ENCODE data around the gene OBI1. TPM values are rescaled to one million over a fixed set of nuclear protein-coding genes. Genes with fewer than 3 reads are reported as not detected.

OBI1 gene
- total RNA-seq, 4 donors from 2014 or later: 8.4 to 16.1 (median 12.3) TPM

DNA sequence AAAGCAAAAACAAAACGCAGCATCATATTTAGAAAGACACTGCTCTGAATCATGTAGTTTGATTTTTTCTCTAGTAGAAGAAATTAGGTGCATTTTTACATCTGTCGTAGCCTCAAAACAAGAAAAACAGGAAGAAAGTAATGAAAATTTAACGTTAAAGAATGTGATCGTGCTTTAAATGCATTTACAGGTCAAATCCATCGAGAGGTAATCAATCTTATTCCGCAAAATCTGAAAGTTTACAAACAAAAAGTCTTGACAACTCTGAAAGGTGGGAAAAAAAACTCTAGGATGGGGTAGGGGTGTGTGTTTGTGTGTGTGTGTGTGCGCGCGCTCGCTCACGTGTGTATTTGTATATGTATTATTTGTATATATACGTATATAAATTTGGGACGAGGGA, 65.8 kb downstream of the OBI1 start:
- no peak for DNase-seq (ENCODE audit: low spot score in 2 of 2)
- 12 to 14% methylated on average over 13 of the region's 13 CpGs for WGBS, 2 donors
- H3K4me1 ChIP-seq: peaks cover 0 to 32% (median 3%) of the 10 kb centered on the region in 4 donors
- H3K27me3 ChIP-seq: peaks cover 3 to 100% of the 10 kb centered on the region in 2 donors
- H3K36me3 ChIP-seq: no peaks in the 10 kb centered on the region
- H3K9me3 ChIP-seq: no peaks in the 10 kb centered on the region
- TF ChIP-seq EP300 (IDR thresholded peaks at IDR 0.05) (no peak), POLR2A (IDR thresholded peaks at IDR 0.05) (no peak)
- TF ChIP-seq, protein P1, sequence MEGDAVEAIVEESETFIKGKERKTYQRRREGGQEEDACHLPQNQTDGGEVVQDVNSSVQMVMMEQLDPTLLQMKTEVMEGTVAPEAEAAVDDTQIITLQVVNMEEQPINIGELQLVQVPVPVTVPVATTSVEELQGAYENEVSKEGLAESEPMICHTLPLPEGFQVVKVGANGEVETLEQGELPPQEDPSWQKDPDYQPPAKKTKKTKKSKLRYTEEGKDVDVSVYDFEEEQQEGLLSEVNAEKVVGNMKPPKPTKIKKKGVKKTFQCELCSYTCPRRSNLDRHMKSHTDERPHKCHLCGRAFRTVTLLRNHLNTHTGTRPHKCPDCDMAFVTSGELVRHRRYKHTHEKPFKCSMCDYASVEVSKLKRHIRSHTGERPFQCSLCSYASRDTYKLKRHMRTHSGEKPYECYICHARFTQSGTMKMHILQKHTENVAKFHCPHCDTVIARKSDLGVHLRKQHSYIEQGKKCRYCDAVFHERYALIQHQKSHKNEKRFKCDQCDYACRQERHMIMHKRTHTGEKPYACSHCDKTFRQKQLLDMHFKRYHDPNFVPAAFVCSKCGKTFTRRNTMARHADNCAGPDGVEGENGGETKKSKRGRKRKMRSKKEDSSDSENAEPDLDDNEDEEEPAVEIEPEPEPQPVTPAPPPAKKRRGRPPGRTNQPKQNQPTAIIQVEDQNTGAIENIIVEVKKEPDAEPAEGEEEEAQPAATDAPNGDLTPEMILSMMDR (IDR thresholded peaks at IDR 0.05): no peak
- H3K4me3 ChIP-seq: no peak overlapping the region
- H3K27ac ChIP-seq: no peak overlapping the region

- TF ChIP-seq EP300 (IDR thresholded peaks at IDR 0.05): no peak
- TF ChIP-seq, protein P1 (IDR thresholded peaks at IDR 0.05): no peak
- no peak for TF ChIP-seq POLR2A (IDR thresholded peaks at IDR 0.05)
- Histone ChIP-seq H3K27ac (no peak overlapping the region), H3K4me3 (no peak overlapping the region), H3K27me3 (peaks cover 3 to 100% of the 10 kb centered on the region in 2 donors), H3K4me1 (peaks cover 0 to 31% (median 3%) of the 10 kb centered on the region in 4 donors), H3K36me3 (no peaks in the 10 kb centered on the region), H3K9me3 (no peaks in the 10 kb centered on the region)
- no peak for DNase-seq (ENCODE audit: low spot score in 2 of 2)
- 11 to 13% methylated on average over 6 of the region's 6 CpGs for WGBS, 2 donors
These were observed 66.4 kb downstream of the OBI1 start for GRCh38 chr13:78592584-78592983.

DNA sequence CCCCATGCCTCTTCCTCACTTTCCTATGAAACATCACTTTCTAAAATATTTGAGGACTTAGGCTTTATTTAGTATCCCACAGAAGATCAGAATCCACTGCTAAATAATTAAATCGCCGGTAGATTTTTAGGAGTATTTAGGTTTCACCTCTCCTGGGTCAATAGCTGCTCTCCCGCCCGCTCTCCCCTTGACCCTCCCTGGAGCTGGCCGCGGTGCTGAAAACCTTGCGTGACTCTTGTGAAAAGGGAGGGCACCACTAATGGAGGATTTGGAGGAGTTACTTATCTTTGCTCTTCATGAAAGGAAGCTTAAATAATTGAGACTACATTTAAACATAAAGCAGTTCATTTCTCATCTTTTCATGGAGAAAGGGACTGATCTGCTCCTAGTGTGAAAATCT, 69.7 kb downstream of the OBI1 start:
- Histone ChIP-seq H3K4me1 (peaks cover 0 to 14% (median 0%) of the 10 kb centered on the region in 4 donors), H3K27me3 (peaks cover 0 to 90% of the 10 kb centered on the region in 2 donors)

DNA sequence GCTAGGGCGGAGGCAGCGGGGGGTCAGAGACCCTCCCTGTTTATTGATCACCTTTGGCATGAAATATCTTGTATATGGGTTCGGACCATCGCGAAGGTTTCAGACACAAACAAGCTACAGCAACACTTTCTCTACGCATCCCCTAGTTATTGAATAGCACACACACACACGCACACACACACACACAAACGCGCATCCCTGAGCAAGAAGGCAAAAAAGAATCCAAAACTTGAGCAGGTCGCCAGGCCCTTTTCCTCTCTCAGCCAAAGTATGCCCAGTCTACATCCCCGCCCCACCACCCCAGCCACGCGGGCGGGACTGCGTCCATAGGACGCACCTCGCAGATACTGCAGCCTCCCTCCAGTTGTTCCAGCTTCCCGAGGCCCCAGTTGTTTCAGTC, 71.6 kb downstream of the OBI1 start:
- no peaks in the 10 kb centered on the region for H3K9me3 ChIP-seq
- no peaks in the 10 kb centered on the region for H3K36me3 ChIP-seq
- H3K27me3 ChIP-seq: peaks cover 0 to 77% of the 10 kb centered on the region in 2 donors
- 10 to 22% methylated on average over 17 to 18 of the region's 18 CpGs for WGBS, 2 donors
- no peak overlapping the region for H3K4me3 ChIP-seq
- H3K27ac ChIP-seq: no peak overlapping the region
- peaks cover 0 to 9% (median 0%) of the 10 kb centered on the region in 4 donors for H3K4me1 ChIP-seq
- TF ChIP-seq EP300 (IDR thresholded peaks at IDR 0.05) (no peak), POLR2A (IDR thresholded peaks at IDR 0.05) (no peak)
- TF ChIP-seq, protein P1 (IDR thresholded peaks at IDR 0.05): no peak
- no peak for DNase-seq (ENCODE audit: low spot score in 2 of 2)

More for the DNA sequence above, 69.7 kb downstream of the OBI1 start:
- Histone ChIP-seq H3K27ac (no peak overlapping the region), H3K9me3 (no peaks in the 10 kb centered on the region), H3K36me3 (no peaks in the 10 kb centered on the region), H3K4me3 (no peak overlapping the region)
- 2 to 4% methylated on average over 7 of the region's 7 CpGs for WGBS, 2 donors
- DNase-seq (ENCODE audit: low spot score in 2 of 2): no peak
- TF ChIP-seq EP300 (IDR thresholded peaks at IDR 0.05) (no peak), POLR2A (IDR thresholded peaks at IDR 0.05) (no peak)
- TF ChIP-seq, protein P1 (IDR thresholded peaks at IDR 0.05): no peak

DNA sequence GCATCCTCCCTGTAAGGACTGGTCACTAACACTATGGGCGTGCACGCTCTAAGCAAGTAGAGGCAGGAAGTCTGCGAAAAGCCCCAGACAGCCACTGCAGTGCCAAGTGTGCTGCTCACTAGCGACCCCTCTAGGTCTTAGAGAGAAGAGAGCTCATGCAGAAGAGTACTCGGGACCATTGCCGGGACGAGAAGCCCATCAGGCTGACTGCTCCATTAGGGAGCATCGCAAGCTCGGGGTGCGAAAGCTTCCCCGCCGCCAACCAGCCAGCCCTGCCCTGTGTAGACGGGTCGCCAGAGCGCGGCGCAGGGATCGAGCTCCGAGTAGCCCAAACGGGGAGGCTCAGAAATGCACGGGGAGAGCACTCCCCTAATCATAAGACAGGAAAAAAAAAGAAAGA, 72.2 kb downstream of the OBI1 start:
- Histone ChIP-seq H3K4me1 (peaks cover 0 to 9% (median 0%) of the 10 kb centered on the region in 4 donors), H3K36me3 (no peaks in the 10 kb centered on the region), H3K27ac (no peak overlapping the region), H3K4me3 (no peak overlapping the region), H3K9me3 (no peaks in the 10 kb centered on the region), H3K27me3 (peaks cover 0 to 70% of the 10 kb centered on the region in 2 donors)
- no peak for TF ChIP-seq EP300 (IDR thresholded peaks at IDR 0.05)
- TF ChIP-seq, protein P1 (IDR thresholded peaks at IDR 0.05): no peak
- TF ChIP-seq POLR2A (IDR thresholded peaks at IDR 0.05): no peak
- WGBS, 2 donors: 7 to 9% methylated on average over 16 to 21 of the region's 21 CpGs
- no peak for DNase-seq (ENCODE audit: low spot score in 2 of 2)
